Spleen (tissue), 7 donors: ENCODE measurements around the gene GPNMB.

Experiments
- CTCF ChIP-seq, 11 experiments: fragments of 200-600 bp in 7 of 11; fragments of 450-650 bp in 4 of 11; sonication (generic) in 4 of 11; IDR thresholded peaks in 8 of 11; conservative IDR thresholded peaks in 3 of 11; 1 replicate in 7 of 11; 2 replicates in 4 of 11; pipeline versions ENCODE4 v1.4.0 to v1.8.0; 2016 to 2021; ENCODE audit warnings: antibody characterized with exemption in 11 of 11, inconsistent platforms in 4 of 11, mild to moderate bottlenecking in 1 of 11
- POLR2A ChIP-seq, 3 donors: fragments of 450-650 bp; IDR thresholded peaks; one replicate each; pipeline ENCODE4 v1.5.1; 2017; ENCODE audit warnings: antibody characterized with exemption in 3 of 3, mild to moderate bottlenecking in 1 of 3
- donor health status: DM: no; HTN: no; CAD: no; lungs with moderate emphysema.
- donor health status: DM: no; HTN: no; CAD: no.
- donor health status: DM: no; HTN: no; CAD: no.

GRCh38 chr7:23308754-23309153, 62.2 kb downstream of the GPNMB start:
- no peak for TF ChIP-seq CTCF (IDR thresholded peaks at IDR 0.05 in 8 of 11, conservative IDR thresholded peaks at IDR 0.05 in 3 of 11)
- no peak for TF ChIP-seq POLR2A (IDR thresholded peaks at IDR 0.05)
